22Rv1 (cell line): ENCODE results near the gene AMPD3.

Experiments used
- H3K27ac ChIP-seq: fragments of 450-650 bp; 2 replicates; pipeline ENCODE4 v1.5.1; 2017
- ZFX ChIP-seq: fragments of 450-650 bp; IDR thresholded peaks from 2 replicates; pipeline ENCODE4 v1.6.1; 2017; ENCODE audit warnings: antibody characterized with exemption, borderline replicate concordance
- TF ChIP-seq, protein P1 (sequence below): fragments of 450-650 bp; IDR thresholded peaks from 2 replicates; pipeline ENCODE4 v1.5.1; 2017; ENCODE audit warnings: mild to moderate bottlenecking

AMPD3 gene

GRCh38 chr11:10500757-10501684 is 46.0 kb downstream of the AMPD3 start:
- no peak overlapping the region for H3K27ac ChIP-seq
- no peak for TF ChIP-seq ZFX
- TF ChIP-seq, protein P1, sequence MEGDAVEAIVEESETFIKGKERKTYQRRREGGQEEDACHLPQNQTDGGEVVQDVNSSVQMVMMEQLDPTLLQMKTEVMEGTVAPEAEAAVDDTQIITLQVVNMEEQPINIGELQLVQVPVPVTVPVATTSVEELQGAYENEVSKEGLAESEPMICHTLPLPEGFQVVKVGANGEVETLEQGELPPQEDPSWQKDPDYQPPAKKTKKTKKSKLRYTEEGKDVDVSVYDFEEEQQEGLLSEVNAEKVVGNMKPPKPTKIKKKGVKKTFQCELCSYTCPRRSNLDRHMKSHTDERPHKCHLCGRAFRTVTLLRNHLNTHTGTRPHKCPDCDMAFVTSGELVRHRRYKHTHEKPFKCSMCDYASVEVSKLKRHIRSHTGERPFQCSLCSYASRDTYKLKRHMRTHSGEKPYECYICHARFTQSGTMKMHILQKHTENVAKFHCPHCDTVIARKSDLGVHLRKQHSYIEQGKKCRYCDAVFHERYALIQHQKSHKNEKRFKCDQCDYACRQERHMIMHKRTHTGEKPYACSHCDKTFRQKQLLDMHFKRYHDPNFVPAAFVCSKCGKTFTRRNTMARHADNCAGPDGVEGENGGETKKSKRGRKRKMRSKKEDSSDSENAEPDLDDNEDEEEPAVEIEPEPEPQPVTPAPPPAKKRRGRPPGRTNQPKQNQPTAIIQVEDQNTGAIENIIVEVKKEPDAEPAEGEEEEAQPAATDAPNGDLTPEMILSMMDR: no peak

- no peak for TF ChIP-seq ZFX
- TF ChIP-seq, protein P1: no peak
- no peak overlapping the region for H3K27ac ChIP-seq
Observed at GRCh38 chr11:10502065-10502680, 47.1 kb downstream of the AMPD3 start.

GRCh38 chr11:10502770-10503169 is 47.7 kb downstream of the AMPD3 start:
- TF ChIP-seq ZFX: no peak
- TF ChIP-seq, protein P1: no peak
- no peak overlapping the region for H3K27ac ChIP-seq

GRCh38 chr11:10503221-10503620 is 48.2 kb downstream of the AMPD3 start:
- H3K27ac ChIP-seq: no peak overlapping the region
- TF ChIP-seq ZFX: no peak
- TF ChIP-seq, protein P1: no peak

DNA sequence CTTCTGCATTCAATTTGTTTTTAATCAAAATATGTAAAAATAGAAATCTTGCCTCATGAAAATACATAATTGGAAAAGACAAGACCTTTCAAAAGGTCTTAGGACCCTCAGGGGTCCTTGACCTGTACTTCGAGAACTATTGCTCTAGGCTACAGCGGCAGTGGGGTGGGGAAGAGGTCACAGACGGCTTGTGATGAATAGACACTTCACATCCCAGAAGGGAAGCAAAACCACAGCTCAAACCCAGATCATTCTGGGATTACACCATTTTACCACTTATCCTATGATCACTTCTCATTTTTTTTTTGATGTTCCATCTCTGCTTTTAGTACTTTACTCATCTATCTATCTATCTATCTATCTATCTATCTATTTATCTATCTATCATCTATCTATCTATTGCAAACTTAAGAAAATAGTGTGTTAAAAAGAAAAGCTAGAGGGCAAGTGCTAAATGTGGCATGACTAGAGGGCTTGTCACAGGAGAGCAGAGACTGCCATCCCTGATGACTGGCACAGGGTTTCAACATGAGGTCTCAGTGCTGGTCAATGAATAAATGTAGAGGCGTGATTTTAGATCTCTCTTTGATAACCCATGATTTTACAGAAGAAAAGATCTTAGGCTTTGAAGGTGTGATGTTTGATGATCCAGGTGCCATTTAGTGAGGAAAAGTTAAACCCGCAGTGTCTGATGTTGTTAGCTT is 48.9 kb downstream of the AMPD3 start:
- TF ChIP-seq ZFX: no peak
- H3K27ac ChIP-seq: no peak overlapping the region

DNA sequence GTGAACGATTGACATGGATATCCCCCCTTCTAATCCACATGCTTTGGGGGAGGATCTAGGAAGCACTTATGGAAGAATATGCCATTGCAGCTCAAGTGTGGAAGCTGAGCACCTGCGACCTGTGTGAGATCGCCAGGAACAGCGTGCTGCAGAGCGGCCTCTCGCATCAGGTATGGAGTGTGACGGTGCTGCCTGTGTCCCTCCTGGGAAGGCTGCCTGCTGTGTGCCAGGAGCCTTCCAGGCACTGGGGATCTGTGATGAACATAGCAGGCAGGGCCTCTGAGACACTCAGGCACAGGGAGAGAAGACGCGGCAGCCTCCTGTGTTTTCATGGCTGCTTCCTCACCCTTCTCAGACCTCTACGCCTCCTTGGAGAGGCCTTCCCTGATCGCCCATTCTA is 49.4 kb downstream of the AMPD3 start:
- no peak overlapping the region for H3K27ac ChIP-seq
- TF ChIP-seq, protein P1: no peak

GRCh38 chr11:10505278-10506007 is 50.4 kb downstream of the AMPD3 start:
- TF ChIP-seq ZFX: no peak
- TF ChIP-seq, protein P1: no peak
- H3K27ac ChIP-seq: no peak overlapping the region
